ENCODE results near the gene C6orf136.
"Not testable (repeated sequence)": the region's sequence is repeated elsewhere in the genome, so short reads cannot be mapped to it uniquely, and the experiment has no call there.

DNA sequence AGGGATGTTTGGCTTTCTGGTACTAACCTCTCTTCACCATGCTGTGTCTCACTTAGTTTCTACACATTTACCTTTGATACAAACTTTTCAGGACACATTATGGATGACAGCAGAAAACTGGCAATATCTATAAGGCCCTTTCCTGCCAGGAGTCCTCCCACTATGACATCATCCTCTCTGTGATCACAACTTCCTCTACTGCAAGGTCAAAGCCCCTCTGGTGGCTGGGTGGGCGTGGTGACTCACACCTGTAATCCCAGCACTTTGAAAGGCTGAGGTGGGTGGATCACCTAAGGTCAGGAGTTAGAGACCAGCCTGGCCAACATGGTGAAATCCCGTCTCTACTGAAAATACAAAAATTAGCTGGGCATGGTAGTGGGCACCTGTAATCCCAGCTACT, 19.4 kb downstream of the C6orf136 start:
- TF ChIP-seq, protein P1, sequence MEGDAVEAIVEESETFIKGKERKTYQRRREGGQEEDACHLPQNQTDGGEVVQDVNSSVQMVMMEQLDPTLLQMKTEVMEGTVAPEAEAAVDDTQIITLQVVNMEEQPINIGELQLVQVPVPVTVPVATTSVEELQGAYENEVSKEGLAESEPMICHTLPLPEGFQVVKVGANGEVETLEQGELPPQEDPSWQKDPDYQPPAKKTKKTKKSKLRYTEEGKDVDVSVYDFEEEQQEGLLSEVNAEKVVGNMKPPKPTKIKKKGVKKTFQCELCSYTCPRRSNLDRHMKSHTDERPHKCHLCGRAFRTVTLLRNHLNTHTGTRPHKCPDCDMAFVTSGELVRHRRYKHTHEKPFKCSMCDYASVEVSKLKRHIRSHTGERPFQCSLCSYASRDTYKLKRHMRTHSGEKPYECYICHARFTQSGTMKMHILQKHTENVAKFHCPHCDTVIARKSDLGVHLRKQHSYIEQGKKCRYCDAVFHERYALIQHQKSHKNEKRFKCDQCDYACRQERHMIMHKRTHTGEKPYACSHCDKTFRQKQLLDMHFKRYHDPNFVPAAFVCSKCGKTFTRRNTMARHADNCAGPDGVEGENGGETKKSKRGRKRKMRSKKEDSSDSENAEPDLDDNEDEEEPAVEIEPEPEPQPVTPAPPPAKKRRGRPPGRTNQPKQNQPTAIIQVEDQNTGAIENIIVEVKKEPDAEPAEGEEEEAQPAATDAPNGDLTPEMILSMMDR (conservative IDR thresholded peaks at IDR 0.05): not testable (repeated sequence)
- not testable (repeated sequence) for TF ChIP-seq ZFX (IDR thresholded peaks at IDR 0.05)

Data from C4-2B (cell line).